ENCODE measurements around the gene SLC66A3.

GRCh38 chr2:11123001-11123809, 32.1 kb upstream of the SLC66A3 start:
- TF ChIP-seq CTCF (IDR thresholded peaks at IDR 0.05; ENCODE audit: borderline replicate concordance, extremely low read depth, low read length, poor library complexity, severe bottlenecking): no peak
- no peak for TF ChIP-seq EZH2 (IDR thresholded peaks at IDR 0.05; ENCODE audit: borderline replicate concordance, low read depth, low read length, severe bottlenecking)
